ES-I3 (cell line): Measurements from ENCODE around the gene CNNM1.
A peak's percentile ranks its signal among the peaks of the same experiment; 100 is the strongest.

Experiments used
- H3K36me3 ChIP-seq: 2 replicates; pipeline ENCODE4 v1.6.1; 2013; ENCODE audit warnings: mild to moderate bottlenecking, low read length, control low read depth, moderate library complexity; ENCODE audit not compliant: insufficient read depth
- H3K4me1 ChIP-seq: 2 replicates; pipeline ENCODE4 v1.6.1; 2013; ENCODE audit warnings: mild to moderate bottlenecking, control low read depth, low read length; ENCODE audit not compliant: insufficient read depth
- H3K9ac ChIP-seq: 2 replicates; pipeline ENCODE4 v1.6.1; 2013; ENCODE audit warnings: low read depth, mild to moderate bottlenecking, low read length, moderate library complexity
- H3K9me3 ChIP-seq: 2 replicates; pipeline ENCODE4 v1.6.1; 2013; ENCODE audit warnings: mild to moderate bottlenecking, low read length, moderate library complexity; ENCODE audit not compliant: control insufficient read depth, insufficient read depth

Gene CNNM1

GRCh38 chr10:99329304-99329553 is at the start of gene CNNM1:
TSS of gene CNNM1 (plus strand) at chr10:99329356. CDS start at chr10:99329388, 32 bp downstream.
- H3K4me1 ChIP-seq, result no peaks in the 10 kb centered on the region
- H3K9ac ChIP-seq, result peak within 1 kb of the TSS; percentile 52

GRCh38 chr10:99279626-99280111 is 49.5 kb upstream of the CNNM1 start:
- Histone ChIP-seq H3K4me1 (no peaks in the 10 kb centered on the region), H3K9ac (no peak overlapping the region), H3K36me3 (no peaks in the 10 kb centered on the region), H3K9me3 (peaks cover 5% of the 10 kb centered on the region; the same call in 1 of the 2 replicates)

More at GRCh38 chr10:99329304-99329553, at the start of gene CNNM1:
- Histone ChIP-seq H3K9me3 (no peaks in the 10 kb centered on the region; the same call in 1 of the 2 replicates), H3K36me3 (no peaks in the 10 kb centered on the region)

GRCh38 chr10:99280472-99280871 is 48.7 kb upstream of the CNNM1 start:
- no peaks in the 10 kb centered on the region for H3K4me1 ChIP-seq
- H3K9ac ChIP-seq, result no peak overlapping the region
- no peaks in the 10 kb centered on the region for H3K36me3 ChIP-seq
- peaks cover 5% of the 10 kb centered on the region; the same call in 1 of the 2 replicates for H3K9me3 ChIP-seq

DNA sequence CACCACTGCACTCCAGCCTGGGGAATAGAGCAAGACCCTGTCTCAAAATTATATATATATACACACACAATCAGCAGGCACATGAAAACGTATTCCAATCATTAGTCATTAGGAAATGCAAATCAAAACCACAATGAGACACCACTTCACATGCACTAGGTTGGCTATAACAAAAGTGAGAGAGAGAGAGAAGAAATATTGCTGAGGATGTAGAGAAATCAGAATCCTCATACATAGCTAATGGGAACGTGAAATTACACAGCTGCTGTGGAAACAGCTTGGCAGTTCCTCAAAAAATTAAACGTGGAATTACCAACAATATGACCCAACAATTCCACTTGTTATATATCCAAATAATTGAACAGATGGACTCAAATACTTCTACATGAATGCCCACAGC is 43.3 kb upstream of the CNNM1 start:
- no peaks in the 10 kb centered on the region for H3K4me1 ChIP-seq
- H3K36me3 ChIP-seq, result no peaks in the 10 kb centered on the region
- no peak overlapping the region for H3K9ac ChIP-seq
- H3K9me3 ChIP-seq, result peaks cover 5% of the 10 kb centered on the region; the same call in 1 of the 2 replicates

DNA sequence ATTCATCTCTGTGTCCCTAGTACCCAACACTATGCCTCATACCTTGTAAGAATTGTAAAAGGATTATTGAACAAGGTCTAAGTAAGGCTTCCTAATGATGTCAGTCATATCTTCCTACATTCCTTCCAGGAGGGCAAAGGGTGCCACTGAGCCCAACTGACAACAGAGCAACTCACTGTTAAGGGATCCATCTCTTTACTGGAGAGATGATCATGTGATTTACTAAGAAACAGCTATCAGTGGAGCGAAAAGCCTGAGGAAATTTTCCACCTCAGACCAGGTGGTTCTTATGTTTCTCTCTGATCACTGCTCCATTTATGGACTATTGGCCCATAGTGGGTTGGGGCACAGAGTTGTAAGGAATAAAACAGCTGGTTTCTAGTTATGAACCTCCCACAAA is 38.9 kb upstream of the CNNM1 start:
- Histone ChIP-seq H3K4me1 (no peaks in the 10 kb centered on the region), H3K36me3 (no peaks in the 10 kb centered on the region), H3K9me3 (no peaks in the 10 kb centered on the region), H3K9ac (no peak overlapping the region)

GRCh38 chr10:99292159-99292558 is 37.0 kb upstream of the CNNM1 start:
- no peaks in the 10 kb centered on the region for H3K4me1 ChIP-seq
- no peaks in the 10 kb centered on the region for H3K36me3 ChIP-seq
- H3K9me3 ChIP-seq, result no peaks in the 10 kb centered on the region
- no peak overlapping the region for H3K9ac ChIP-seq

DNA sequence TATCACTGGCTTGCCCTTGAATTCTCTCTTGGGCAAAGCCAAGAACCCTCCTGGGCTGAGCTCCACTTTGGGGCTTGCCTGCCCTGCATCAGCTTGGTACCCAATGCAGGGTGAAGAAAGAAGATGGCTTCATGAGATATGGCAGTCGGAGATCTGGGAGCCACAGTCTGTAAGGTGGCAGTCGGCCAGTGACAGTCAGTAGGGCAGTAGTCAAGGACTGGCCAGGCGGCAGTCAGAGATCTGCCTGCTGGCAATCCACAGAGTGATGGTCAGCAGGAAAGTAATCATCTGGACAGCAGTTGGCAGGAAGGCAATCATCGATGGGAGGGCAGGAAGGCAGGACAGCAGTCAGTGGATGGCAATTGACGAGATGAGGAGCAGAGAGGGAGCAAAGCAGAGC is 32.6 kb upstream of the CNNM1 start:
- Histone ChIP-seq H3K9ac (no peak overlapping the region), H3K9me3 (no peaks in the 10 kb centered on the region), H3K4me1 (no peaks in the 10 kb centered on the region), H3K36me3 (no peaks in the 10 kb centered on the region)

GRCh38 chr10:99297033-99297432 is 32.1 kb upstream of the CNNM1 start:
- Histone ChIP-seq H3K36me3 (no peaks in the 10 kb centered on the region), H3K9me3 (no peaks in the 10 kb centered on the region), H3K4me1 (no peaks in the 10 kb centered on the region), H3K9ac (no peak overlapping the region)

- Histone ChIP-seq H3K4me1 (no peaks in the 10 kb centered on the region), H3K36me3 (no peaks in the 10 kb centered on the region), H3K9ac (no peak overlapping the region), H3K9me3 (no peaks in the 10 kb centered on the region)
These were observed 25.0 kb upstream of the CNNM1 start for GRCh38 chr10:99303899-99304861.

- Histone ChIP-seq H3K9ac (no peak overlapping the region), H3K4me1 (no peaks in the 10 kb centered on the region), H3K9me3 (no peaks in the 10 kb centered on the region), H3K36me3 (no peaks in the 10 kb centered on the region)
These were observed 24.3 kb upstream of the CNNM1 start for GRCh38 chr10:99304862-99305229.

DNA sequence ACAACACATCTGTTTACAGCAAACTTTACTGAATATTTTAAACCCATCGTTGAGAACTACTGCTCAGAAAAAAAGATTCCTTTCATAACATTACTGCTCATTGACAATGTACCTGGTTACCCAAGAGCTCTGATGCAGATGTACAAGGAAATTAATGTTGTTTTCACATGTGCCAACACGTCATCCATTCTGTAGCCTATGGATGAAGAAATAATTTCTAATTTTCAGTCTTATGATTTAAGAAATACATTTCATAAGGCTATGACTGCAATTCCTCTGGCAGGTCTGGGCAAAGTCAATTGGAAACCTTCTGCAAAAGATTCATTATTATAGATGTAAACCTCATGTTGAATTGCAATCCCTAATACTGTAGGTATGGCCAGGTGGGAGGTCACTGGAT is 16.7 kb upstream of the CNNM1 start:
- Histone ChIP-seq H3K4me1 (no peaks in the 10 kb centered on the region), H3K9me3 (no peaks in the 10 kb centered on the region), H3K36me3 (no peaks in the 10 kb centered on the region), H3K9ac (no peak overlapping the region)

DNA sequence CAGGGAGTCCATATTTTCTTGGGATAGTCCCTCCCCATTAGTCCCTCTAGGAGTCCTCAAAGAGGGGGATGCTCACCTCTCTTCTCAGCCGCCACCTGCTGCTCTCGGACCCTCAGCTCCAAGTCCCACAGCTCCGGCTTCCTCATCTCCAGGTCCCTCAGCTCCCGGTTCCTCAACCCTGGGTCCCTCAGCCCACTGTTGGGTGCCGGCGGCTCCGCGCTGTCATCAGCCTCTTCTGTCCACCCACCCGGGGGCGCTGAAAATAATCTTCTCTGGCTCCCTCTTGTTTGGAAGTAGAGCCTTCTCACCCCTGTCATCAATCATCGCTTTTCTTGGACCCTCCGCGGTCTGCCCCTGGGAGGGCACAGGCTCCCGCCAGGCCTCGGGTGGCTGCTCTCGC is 13.3 kb upstream of the CNNM1 start:
- H3K4me1 ChIP-seq, result no peaks in the 10 kb centered on the region

GRCh38 chr10:99316374-99316773 is 12.8 kb upstream of the CNNM1 start:
- Histone ChIP-seq H3K36me3 (no peaks in the 10 kb centered on the region), H3K9ac (no peak overlapping the region), H3K4me1 (no peaks in the 10 kb centered on the region), H3K9me3 (no peaks in the 10 kb centered on the region)

More for the DNA sequence above, 13.3 kb upstream of the CNNM1 start:
- no peaks in the 10 kb centered on the region for H3K9me3 ChIP-seq
- H3K36me3 ChIP-seq, result no peaks in the 10 kb centered on the region
- no peak overlapping the region for H3K9ac ChIP-seq

DNA sequence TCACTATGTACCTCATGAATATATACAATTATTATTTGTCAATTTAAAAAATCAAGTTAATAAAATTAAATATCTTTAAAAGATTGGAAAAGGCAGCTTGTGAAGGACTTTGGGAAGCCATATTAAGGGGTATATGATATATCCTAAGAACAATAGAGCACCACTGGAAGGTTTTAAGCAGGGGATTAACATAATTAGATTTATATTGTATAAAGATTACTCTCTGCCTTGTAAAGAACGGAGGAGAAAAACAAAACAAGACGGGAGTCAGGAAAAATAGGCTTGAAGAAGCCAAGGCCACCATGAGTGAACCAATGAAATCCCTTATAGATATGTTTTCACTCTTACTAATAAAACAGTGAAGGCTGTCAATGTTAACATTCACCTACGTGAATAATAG is 11.1 kb upstream of the CNNM1 start:
- H3K36me3 ChIP-seq, result no peaks in the 10 kb centered on the region
- H3K9me3 ChIP-seq, result no peaks in the 10 kb centered on the region
- H3K9ac ChIP-seq, result no peak overlapping the region
- H3K4me1 ChIP-seq, result no peaks in the 10 kb centered on the region

DNA sequence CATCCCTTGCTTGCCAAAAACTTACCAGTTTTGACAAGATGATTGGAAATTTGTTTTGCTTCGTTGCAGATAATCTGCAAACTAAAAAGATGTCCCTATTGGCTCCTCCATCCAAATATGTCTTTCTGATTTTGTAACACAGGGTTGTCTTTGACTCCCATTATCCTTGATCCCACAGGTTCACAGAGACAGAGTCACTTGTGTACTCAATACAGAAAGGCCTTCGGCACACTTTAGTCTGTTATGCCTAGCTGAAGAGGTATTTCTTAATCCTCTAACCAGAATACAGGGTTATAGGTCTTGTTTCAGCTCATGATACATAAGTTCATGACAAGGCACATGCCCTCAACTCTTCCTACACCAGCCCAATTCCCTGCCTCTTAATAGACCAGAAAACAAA is 10.7 kb upstream of the CNNM1 start:
- H3K9me3 ChIP-seq, result no peaks in the 10 kb centered on the region
- H3K36me3 ChIP-seq, result no peaks in the 10 kb centered on the region
- H3K9ac ChIP-seq, result no peak overlapping the region
- no peaks in the 10 kb centered on the region for H3K4me1 ChIP-seq
